Mammary epithelial cell (primary cell): ENCODE measurements around the gene TELO2.

ENCODE experiments used
- EZH2 ChIP-seq: IDR thresholded peaks from 2 replicates; pipeline ENCODE4 v1.6.1; 2012; ENCODE audit warnings: low read length, inconsistent platforms, borderline replicate concordance
- TF ChIP-seq, protein P1 (sequence below), 2 donors: IDR thresholded peaks in 1 of 2; conservative IDR thresholded peaks in 1 of 2; 2 replicates each; pipeline ENCODE4 v1.5.1; 2011 to 2012; ENCODE audit warnings: inconsistent platforms in 2 of 2, low read length in 2 of 2, mild to moderate bottlenecking in 2 of 2, control low read depth in 1 of 2, low read depth in 1 of 2; ENCODE audit not compliant: insufficient read depth in 1 of 2; ENCODE audit errors: extremely low read depth in 1 of 2

DNA sequence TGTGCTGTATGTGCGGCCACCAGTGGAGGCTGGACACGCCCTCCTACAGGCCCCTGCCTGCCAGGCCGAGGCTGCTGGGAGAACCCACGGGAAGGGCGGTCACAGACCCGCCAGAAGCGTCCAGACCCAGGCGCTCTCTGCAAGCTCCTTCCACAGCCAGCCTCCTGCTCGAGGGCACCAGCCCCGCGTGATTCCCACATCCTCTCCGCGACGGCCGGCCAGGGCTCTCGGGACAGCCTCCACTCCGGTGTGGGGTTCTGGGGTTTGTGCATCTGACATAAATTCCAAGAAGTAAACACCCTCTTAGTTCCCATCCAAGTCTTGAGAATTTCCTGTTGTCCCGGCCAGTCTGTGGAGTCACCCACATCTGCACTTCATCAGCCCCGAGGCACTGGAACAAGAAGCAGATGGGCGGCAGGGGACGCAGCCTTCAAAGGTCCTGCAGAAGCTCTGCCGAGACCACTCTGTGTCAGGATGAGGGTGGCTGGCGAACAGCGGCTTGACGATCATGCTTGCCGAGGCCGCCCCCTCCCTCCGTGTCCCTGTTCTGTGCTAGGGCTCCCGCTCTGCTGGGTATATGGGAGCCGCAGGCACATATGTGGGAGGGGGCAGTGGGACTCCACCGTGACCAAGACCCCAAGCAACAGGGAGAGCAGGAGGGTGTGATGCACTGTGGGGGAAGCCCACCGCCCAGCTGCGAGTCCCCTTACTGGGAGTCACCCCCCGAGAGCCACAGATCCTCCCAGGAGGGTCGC lies 37.9 kb downstream of the TELO2 start:
- TF ChIP-seq, protein P1, sequence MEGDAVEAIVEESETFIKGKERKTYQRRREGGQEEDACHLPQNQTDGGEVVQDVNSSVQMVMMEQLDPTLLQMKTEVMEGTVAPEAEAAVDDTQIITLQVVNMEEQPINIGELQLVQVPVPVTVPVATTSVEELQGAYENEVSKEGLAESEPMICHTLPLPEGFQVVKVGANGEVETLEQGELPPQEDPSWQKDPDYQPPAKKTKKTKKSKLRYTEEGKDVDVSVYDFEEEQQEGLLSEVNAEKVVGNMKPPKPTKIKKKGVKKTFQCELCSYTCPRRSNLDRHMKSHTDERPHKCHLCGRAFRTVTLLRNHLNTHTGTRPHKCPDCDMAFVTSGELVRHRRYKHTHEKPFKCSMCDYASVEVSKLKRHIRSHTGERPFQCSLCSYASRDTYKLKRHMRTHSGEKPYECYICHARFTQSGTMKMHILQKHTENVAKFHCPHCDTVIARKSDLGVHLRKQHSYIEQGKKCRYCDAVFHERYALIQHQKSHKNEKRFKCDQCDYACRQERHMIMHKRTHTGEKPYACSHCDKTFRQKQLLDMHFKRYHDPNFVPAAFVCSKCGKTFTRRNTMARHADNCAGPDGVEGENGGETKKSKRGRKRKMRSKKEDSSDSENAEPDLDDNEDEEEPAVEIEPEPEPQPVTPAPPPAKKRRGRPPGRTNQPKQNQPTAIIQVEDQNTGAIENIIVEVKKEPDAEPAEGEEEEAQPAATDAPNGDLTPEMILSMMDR (conservative IDR thresholded peaks at IDR 0.05 in 1 of 2, IDR thresholded peaks at IDR 0.05 in 1 of 2; ENCODE audit: extremely low read depth in 1 of 2, insufficient read depth in 1 of 2, low read depth in 1 of 2, low read length in 2 of 2) = no peak
- TF ChIP-seq EZH2 = no peak
